GM19468 (cell line): ENCODE measurements around the gene FRMD6.
"Not testable (repeated sequence)": the region's sequence is repeated elsewhere in the genome, so short reads cannot be mapped to it uniquely, and the experiment has no call there.

Source experiments
- ATAC-seq: cut with Tn5 transposase; IDR thresholded peaks from one replicate; pipeline ENCODE4 v1.9.1; 2021; ENCODE audit warnings: mild to moderate bottlenecking, moderate library complexity, moderate number of reproducible peaks; ENCODE audit not compliant: unreplicated experiment; ENCODE audit errors: extremely low read depth

Gene FRMD6

DNA sequence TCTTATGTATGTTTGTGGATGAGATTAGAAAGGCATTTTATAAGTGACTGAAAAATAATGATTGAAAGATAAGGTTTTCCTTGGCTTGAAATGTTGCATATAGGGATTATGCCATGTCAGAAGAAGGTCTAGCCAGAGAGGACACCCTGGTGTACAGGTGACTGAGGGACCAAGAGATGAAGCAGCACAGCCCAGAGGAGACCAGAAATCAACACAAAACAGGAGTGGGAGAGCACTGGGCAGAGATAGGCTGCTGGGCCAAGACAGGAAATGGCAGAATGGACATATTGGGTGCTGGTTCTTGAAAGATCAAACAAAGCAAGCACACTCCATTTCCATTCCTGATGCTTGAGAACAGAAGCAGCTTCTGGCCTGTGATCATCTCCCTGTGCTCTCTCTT, 24.4 kb upstream of the FRMD6 start:
- no peak for ATAC-seq

GRCh38 chr14:51628238-51628637, 23.5 kb upstream of the FRMD6 start:
- ATAC-seq, result no peak

- no peak for ATAC-seq
Measured at GRCh38 chr14:51630987-51631386, 20.7 kb upstream of the FRMD6 start.

DNA sequence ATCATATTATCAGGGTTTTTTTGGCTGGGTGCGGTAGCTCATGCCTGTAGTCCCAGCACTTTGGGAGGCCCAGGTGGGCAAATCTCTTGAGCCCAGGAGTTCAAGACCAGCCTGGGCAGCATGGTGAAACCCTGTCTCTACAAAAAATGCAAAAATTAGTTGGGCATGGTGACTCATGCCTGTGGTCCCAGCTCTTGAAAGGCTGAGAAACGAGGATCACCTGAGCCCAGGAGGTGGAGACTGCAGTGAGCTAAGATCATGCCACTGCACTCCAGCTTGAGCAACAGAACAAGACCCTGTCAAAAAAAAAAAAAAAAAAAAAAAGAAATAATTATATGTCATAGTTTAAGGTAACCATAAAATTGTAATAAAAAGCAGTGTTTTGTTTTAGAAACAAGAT, 18.4 kb upstream of the FRMD6 start:
- ATAC-seq, result not testable (repeated sequence)

GRCh38 chr14:51636109-51636508, 15.6 kb upstream of the FRMD6 start:
- no peak for ATAC-seq

GRCh38 chr14:51638071-51638944, 13.4 kb upstream of the FRMD6 start:
- ATAC-seq, result no peak

DNA sequence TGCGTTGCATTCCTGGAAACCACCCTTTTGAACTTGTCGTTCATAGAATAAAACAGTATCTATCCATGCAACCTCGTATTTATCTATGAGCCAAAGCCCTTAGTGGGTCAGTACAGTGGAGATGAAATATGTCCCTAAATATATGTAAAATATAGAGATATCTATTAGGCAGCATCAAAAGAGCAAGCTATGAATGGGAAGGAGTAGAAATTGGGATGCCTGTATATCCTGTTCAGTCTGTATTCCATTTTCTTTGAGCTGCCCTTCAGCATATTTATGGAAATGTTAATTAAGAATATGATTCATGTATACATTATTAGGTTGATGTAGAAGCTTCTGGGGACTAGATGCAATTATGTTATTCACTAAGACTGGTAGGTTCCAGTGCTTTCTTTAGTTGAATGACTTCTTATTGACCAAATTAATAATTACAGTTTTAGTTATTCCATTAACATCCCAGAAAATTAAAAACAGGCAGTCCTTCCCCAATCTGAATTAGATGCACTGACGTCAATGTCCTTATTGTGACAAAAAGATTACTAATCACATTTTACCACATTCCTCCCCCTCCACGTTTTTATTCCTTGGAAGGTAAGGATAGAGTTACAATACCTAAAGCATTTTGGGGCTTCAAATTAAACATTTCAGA, 11.9 kb upstream of the FRMD6 start:
- ATAC-seq, result no peak

- no peak for ATAC-seq
Measured at GRCh38 chr14:51643140-51643539, 8.6 kb upstream of the FRMD6 start.

GRCh38 chr14:51644217-51644933, 7.3 kb upstream of the FRMD6 start:
- ATAC-seq, result no peak

GRCh38 chr14:51648296-51648695, 3.4 kb upstream of the FRMD6 start:
- no peak for ATAC-seq

DNA sequence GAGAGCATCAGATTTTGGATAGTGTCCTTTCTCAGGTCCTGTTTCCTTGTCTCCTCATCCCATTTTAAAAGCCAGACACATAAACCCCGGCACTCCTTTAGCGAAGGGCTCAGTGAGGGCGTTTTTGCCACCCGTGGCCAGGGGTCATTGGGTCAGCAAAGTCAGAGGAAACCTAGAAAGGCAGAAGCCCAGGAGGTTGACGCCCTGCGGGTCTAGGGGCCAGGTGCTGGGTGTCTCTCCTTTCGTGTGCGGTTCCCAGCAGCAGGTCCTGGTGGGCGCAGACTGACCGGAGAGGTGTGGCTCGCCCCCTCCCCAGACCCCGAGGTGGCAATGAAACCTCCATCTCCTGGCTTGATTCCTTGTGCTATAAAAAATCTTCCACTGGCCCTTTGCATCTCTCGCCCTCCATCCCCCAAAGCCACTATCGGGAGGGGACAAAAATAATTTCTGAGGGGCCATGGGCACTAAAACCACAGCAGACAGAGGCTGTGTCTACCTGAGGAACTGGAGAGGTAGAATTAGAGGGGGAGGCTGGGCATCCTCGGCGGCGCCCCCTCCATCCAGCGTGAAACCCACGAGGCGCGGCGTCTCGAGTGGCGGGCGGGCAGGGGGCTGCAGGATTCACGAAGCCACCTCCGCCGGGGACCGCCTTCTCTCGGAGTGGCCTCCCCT, 858 bp upstream of the FRMD6 start:
- ATAC-seq, result no peak

DNA sequence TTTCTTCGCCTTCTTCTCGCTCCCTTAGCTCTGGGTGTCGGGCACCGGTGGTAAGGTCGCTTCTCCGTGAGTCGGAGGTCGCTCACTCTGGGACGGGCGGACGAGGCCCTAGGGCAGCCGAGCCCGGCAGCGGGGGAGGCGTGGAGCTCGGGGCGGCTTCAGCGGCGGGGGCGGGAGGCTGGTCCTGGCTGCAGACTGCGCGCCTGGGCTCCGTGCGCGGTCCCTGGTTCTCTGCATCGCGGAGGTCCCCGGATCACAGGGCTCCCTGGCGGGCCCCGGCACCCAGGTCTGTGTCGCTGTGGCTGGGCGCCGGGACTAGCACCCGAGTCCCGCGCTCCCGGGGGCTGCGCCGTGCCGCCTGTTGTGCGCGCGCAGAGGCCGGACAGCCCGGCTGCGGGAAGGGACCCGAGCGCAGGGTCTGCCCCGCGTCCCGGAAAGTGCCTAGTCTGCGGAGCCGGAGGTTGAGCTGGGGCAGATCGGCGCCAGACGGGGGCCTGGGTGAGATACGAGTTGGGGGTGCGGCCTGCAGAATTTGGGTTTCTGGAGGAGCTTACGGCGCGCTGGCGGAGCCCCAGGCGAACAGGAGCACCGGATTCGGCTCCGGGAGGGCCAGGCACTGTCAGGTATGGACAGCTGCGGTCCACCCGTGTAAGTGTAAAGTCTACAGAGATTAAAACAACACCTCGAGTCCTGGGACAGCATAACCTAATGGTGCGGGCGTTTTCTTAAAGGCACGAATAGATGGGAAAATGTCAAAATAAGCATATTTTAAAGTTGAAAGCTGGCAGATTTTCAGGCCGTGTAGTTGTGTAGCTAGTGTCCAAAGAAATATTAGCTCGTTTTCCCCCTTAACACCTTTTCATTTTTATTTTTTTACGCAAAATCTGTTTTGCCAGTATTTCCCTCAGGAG, 713 bp downstream of the FRMD6 start:
- ATAC-seq, result peak; percentile 6

- ATAC-seq, result no peak
Measured at GRCh38 chr14:51653079-51653774, 1.5 kb downstream of the FRMD6 start.

- no peak for ATAC-seq
Measured at GRCh38 chr14:51653775-51654532, 2.2 kb downstream of the FRMD6 start.

GRCh38 chr14:51654533-51654845, 2.8 kb downstream of the FRMD6 start:
- ATAC-seq, result no peak

DNA sequence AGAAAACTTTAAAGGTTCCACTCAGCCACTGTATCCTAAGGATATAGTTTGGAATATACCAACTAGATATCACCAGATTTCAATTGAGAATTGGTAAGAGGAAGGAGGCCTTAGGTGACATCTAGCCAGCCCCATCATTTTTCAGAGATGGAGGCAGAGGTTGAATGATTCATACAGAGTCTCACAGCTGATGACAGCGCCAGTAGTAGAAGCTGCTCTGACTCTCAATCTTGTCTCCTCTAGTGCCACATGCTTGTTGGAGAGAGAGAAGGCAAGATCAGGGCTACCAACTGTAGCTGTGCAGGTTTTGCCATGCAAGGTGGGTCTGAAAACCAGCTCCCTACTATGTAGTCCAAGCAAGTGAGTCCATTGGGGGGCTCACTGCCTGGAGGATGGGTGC, 6.1 kb downstream of the FRMD6 start:
- ATAC-seq, result no peak

DNA sequence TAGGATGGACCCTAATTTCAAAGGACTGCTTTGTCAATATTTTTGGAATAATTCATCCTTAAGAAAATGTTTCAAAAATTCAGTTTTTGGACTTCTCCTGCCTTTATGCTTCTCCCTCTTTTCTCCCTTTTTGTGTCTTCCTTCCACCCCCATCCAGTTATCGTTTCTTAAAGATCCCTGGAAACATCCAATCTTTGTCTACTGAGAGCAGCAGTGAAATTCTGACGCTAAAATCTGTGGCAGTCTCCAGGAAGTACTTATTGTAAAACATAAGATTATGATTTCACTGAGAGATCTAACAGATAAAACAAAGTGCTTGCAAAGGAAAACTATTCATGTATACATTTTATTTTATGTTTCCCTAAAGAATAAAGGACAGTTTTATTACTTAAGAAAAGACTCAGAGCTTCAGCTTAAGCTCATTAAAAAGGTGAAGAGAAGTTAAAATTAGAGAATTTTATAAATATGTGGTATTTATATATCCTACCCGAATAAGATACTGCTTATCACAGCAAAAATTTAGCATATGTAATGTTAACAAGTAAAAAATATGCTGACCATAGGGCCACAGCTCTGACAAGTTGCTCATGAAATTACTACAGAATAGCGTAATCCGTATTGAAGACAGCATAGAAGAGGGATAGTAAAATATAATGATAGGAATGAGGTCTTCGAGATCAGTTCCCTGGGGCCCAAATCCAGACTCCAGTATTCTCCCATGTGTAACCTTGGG, 6.9 kb downstream of the FRMD6 start:
- ATAC-seq, result no peak

- ATAC-seq, result no peak
Measured at GRCh38 chr14:51660741-51661140, 9.0 kb downstream of the FRMD6 start.
